ENCODE results near the gene HMCN2.

GRCh38 chr9:130297371-130297770 lies 31.8 kb downstream of the HMCN2 start:
- no peak for TF ChIP-seq CREB1 (IDR thresholded peaks at IDR 0.05; ENCODE audit: low read depth)
- no peak for TF ChIP-seq REST (IDR thresholded peaks at IDR 0.05; ENCODE audit: low read depth)
- no peak for TF ChIP-seq EP300 (IDR thresholded peaks at IDR 0.05; ENCODE audit: borderline replicate concordance)
- TF ChIP-seq TCF12 (IDR thresholded peaks at IDR 0.05; ENCODE audit: low read depth) = no peak
- no peak for TF ChIP-seq RAD21 (IDR thresholded peaks at IDR 0.05; ENCODE audit: low read depth)
- TF ChIP-seq TEAD4 (IDR thresholded peaks at IDR 0.05) = no peak
